Measurements from ENCODE around the gene SLC44A4.
"Not testable (repeated sequence)": the region's sequence is repeated elsewhere in the genome, so short reads cannot be mapped to it uniquely, and the experiment has no call there.

SLC44A4 gene

GRCh38 chr6:31858707-31859106 is 20.1 kb downstream of the SLC44A4 start:
- Histone ChIP-seq H3K27ac (ENCODE audit: low read length) (no peak overlapping the region), H3K36me3 (ENCODE audit: control insufficient read depth in 2 of 2, insufficient read depth in 2 of 2, low read length in 2 of 2) (peaks cover 24 to 30% of the 10 kb centered on the region in 2 donors), H3K4me1 (ENCODE audit: control insufficient read depth, insufficient read depth, low read length) (peaks cover 17% of the 10 kb centered on the region)

GRCh38 chr6:31857774-31858173 is 21.0 kb downstream of the SLC44A4 start:
- H3K4me3 ChIP-seq (ENCODE audit: low read length in 2 of 2); H3K9ac ChIP-seq (ENCODE audit: low read length in 2 of 2); H3K27ac ChIP-seq (ENCODE audit: low read length): not testable (repeated sequence)

More at GRCh38 chr6:31858707-31859106, 20.1 kb downstream of the SLC44A4 start:
- no peak overlapping the region for H3K9ac ChIP-seq (ENCODE audit: low read length in 2 of 2)
- no peak overlapping the region for H3K4me3 ChIP-seq (ENCODE audit: low read length in 2 of 2)
- no peaks in the 10 kb centered on the region for H3K9me3 ChIP-seq (ENCODE audit: control insufficient read depth in 2 of 2, low read length in 2 of 2)
- no peaks in the 10 kb centered on the region for H3K27me3 ChIP-seq (ENCODE audit: control insufficient read depth in 1 of 2, insufficient read depth in 2 of 2, low read length in 2 of 2)

GRCh38 chr6:31851980-31852718 is 26.6 kb downstream of the SLC44A4 start:
- H3K4me1 ChIP-seq (ENCODE audit: control insufficient read depth, insufficient read depth, low read length); H3K27ac ChIP-seq (ENCODE audit: low read length); H3K4me3 ChIP-seq (ENCODE audit: low read length in 2 of 2); H3K27me3 ChIP-seq (ENCODE audit: control insufficient read depth in 1 of 2, insufficient read depth in 2 of 2, low read length in 2 of 2); H3K36me3 ChIP-seq (ENCODE audit: control insufficient read depth in 2 of 2, insufficient read depth in 2 of 2, low read length in 2 of 2); H3K9me3 ChIP-seq (ENCODE audit: control insufficient read depth in 2 of 2, low read length in 2 of 2); H3K9ac ChIP-seq (ENCODE audit: low read length in 2 of 2): not testable (repeated sequence)

More at GRCh38 chr6:31857774-31858173, 21.0 kb downstream of the SLC44A4 start:
- not testable (repeated sequence) for H3K27me3 ChIP-seq (ENCODE audit: control insufficient read depth in 1 of 2, insufficient read depth in 2 of 2, low read length in 2 of 2); H3K9me3 ChIP-seq (ENCODE audit: control insufficient read depth in 2 of 2, low read length in 2 of 2)
- Histone ChIP-seq H3K4me1 (ENCODE audit: control insufficient read depth, insufficient read depth, low read length) (peaks cover 12% of the 10 kb centered on the region), H3K36me3 (ENCODE audit: control insufficient read depth in 2 of 2, insufficient read depth in 2 of 2, low read length in 2 of 2) (peaks cover 24 to 30% of the 10 kb centered on the region in 2 donors)

GRCh38 chr6:31851485-31851832 is 27.3 kb downstream of the SLC44A4 start:
- H3K27ac ChIP-seq (ENCODE audit: low read length): no peak overlapping the region
- H3K4me3 ChIP-seq (ENCODE audit: low read length in 2 of 2): no peak overlapping the region

DNA sequence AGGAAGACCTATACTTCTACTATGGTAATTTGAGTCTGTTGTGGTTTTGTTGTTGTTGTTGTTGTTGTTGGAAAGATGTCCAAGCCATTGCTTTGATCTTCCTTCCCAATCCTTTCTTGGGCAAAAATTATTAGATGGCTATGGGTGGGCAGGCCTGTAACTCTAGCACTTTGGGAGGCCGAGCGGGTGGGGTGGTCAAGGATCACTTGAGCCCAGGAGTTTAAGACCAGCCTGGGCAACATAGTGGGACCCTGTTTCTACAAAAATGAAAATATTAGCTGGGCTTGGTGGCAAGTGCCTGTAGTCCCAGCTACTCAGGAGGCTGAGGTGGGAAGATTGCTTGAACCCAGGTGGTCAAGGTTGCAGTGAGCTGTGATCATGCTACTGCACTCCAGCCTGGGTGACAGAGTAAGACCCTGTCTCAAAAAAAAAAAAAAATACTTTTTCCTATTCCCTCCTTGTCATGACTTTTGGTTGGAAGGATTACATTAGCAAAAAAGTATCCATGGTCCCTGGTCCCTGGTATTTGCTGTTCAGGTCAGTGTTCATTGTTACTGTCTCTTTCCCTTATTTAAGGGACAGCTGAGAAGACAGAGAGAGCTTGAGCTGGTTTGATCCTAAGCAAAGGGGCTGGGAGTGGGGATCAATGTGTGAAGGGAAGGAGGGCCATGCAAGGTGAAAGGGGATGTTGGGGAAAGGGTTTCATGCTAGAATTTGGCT is 27.9 kb downstream of the SLC44A4 start:
- H3K27me3 ChIP-seq (ENCODE audit: control insufficient read depth in 1 of 2, insufficient read depth in 2 of 2, low read length in 2 of 2): no peaks in the 10 kb centered on the region
- no peaks in the 10 kb centered on the region for H3K36me3 ChIP-seq (ENCODE audit: control insufficient read depth in 2 of 2, insufficient read depth in 2 of 2, low read length in 2 of 2)
- H3K9me3 ChIP-seq (ENCODE audit: control insufficient read depth in 2 of 2, low read length in 2 of 2): no peaks in the 10 kb centered on the region
- H3K9ac ChIP-seq (ENCODE audit: low read length in 2 of 2): no peak overlapping the region
- no peak overlapping the region for H3K4me3 ChIP-seq (ENCODE audit: low read length in 2 of 2)
- H3K27ac ChIP-seq (ENCODE audit: low read length): no peak overlapping the region
- H3K4me1 ChIP-seq (ENCODE audit: control insufficient read depth, insufficient read depth, low read length): no peaks in the 10 kb centered on the region

More at GRCh38 chr6:31851485-31851832, 27.3 kb downstream of the SLC44A4 start:
- Histone ChIP-seq H3K9ac (ENCODE audit: low read length in 2 of 2) (no peak overlapping the region), H3K9me3 (ENCODE audit: control insufficient read depth in 2 of 2, low read length in 2 of 2) (no peaks in the 10 kb centered on the region), H3K36me3 (ENCODE audit: control insufficient read depth in 2 of 2, insufficient read depth in 2 of 2, low read length in 2 of 2) (no peaks in the 10 kb centered on the region), H3K4me1 (ENCODE audit: control insufficient read depth, insufficient read depth, low read length) (no peaks in the 10 kb centered on the region), H3K27me3 (ENCODE audit: control insufficient read depth in 1 of 2, insufficient read depth in 2 of 2, low read length in 2 of 2) (no peaks in the 10 kb centered on the region)

GRCh38 chr6:31847276-31847978 is 31.4 kb downstream of the SLC44A4 start:
- H3K27ac ChIP-seq (ENCODE audit: low read length): no peak overlapping the region
- no peak overlapping the region for H3K9ac ChIP-seq (ENCODE audit: low read length in 2 of 2)
- peaks cover 0 to 11% of the 10 kb centered on the region in 2 donors for H3K36me3 ChIP-seq (ENCODE audit: control insufficient read depth in 2 of 2, insufficient read depth in 2 of 2, low read length in 2 of 2)
- no peaks in the 10 kb centered on the region for H3K4me1 ChIP-seq (ENCODE audit: control insufficient read depth, insufficient read depth, low read length)
- H3K4me3 ChIP-seq (ENCODE audit: low read length in 2 of 2): no peak overlapping the region
- no peaks in the 10 kb centered on the region for H3K27me3 ChIP-seq (ENCODE audit: control insufficient read depth in 1 of 2, insufficient read depth in 2 of 2, low read length in 2 of 2)
- no peaks in the 10 kb centered on the region for H3K9me3 ChIP-seq (ENCODE audit: control insufficient read depth in 2 of 2, low read length in 2 of 2)

DNA sequence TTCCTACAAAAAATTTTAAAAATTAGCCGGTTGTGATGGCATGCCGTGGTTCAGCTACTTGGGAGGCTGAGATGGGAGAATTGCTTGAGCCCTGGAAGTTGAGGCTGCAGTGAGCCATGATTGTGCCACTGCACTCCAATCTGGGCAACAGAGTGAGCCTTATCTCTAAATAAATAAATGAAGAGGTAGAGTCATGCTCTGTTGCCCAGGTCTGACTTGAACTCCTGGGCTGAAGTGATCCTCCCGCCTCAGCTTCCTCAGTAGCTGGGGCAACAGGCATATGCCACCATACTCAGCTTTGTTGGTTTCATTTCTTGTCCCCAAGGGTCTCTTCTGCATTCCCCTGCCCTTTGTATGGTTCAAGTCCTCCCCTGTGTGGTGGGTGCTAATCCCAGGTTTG is 34.3 kb downstream of the SLC44A4 start:
- Histone ChIP-seq H3K4me3 (ENCODE audit: low read length in 2 of 2) (no peak overlapping the region), H3K9ac (ENCODE audit: low read length in 2 of 2) (no peak overlapping the region), H3K27ac (ENCODE audit: low read length) (no peak overlapping the region)

DNA sequence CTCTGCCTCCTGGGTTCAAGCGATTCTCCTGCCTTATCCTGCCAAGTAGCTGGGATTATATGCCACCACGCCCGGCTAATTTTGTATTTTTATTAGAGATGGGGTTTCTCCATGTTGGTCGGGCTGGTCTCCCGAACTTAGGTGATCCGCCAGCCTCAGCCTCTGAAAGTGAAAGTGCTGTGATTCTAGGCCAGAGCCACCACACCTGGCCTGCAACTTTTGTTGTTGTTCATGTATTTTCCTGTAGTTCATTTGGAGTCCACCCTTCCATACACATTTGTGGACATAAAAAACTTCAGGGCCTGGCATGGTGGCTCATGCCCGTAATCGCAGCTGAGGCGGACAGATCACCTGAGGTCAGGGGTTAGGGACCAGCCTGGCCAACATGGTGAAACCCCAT is 36.7 kb downstream of the SLC44A4 start:
- Histone ChIP-seq H3K9me3 (ENCODE audit: control insufficient read depth in 2 of 2, low read length in 2 of 2) (no peaks in the 10 kb centered on the region), H3K9ac (ENCODE audit: low read length in 2 of 2) (no peak overlapping the region), H3K4me1 (ENCODE audit: control insufficient read depth, insufficient read depth, low read length) (peaks cover 10% of the 10 kb centered on the region), H3K4me3 (ENCODE audit: low read length in 2 of 2) (no peak overlapping the region), H3K27me3 (ENCODE audit: control insufficient read depth in 1 of 2, insufficient read depth in 2 of 2, low read length in 2 of 2) (no peaks in the 10 kb centered on the region), H3K27ac (ENCODE audit: low read length) (no peak overlapping the region), H3K36me3 (ENCODE audit: control insufficient read depth in 2 of 2, insufficient read depth in 2 of 2, low read length in 2 of 2) (peaks cover 17 to 40% of the 10 kb centered on the region in 2 donors)

More for the DNA sequence above, 34.3 kb downstream of the SLC44A4 start:
- Histone ChIP-seq H3K36me3 (ENCODE audit: control insufficient read depth in 2 of 2, insufficient read depth in 2 of 2, low read length in 2 of 2) (peaks cover 2 to 24% of the 10 kb centered on the region in 2 donors), H3K9me3 (ENCODE audit: control insufficient read depth in 2 of 2, low read length in 2 of 2) (no peaks in the 10 kb centered on the region), H3K27me3 (ENCODE audit: control insufficient read depth in 1 of 2, insufficient read depth in 2 of 2, low read length in 2 of 2) (no peaks in the 10 kb centered on the region), H3K4me1 (ENCODE audit: control insufficient read depth, insufficient read depth, low read length) (no peaks in the 10 kb centered on the region)

DNA sequence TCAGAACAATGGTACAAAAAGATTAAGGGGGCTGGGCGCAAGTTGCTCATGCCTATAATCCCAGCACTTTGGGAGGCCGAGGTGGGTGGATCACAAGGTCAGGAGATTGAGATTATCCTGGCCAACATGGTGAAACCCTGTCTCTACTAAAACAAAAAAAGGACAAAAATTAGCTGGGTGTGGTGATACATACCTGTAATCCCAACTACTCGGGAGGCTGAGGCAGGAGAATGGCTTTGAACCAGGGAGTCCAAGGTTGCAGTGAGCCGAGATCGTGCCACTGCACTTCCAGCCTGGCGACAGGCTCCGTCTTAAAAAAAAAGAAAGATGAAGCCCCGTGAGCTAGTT is 39.0 kb downstream of the SLC44A4 start:
- Histone ChIP-seq H3K4me1 (ENCODE audit: control insufficient read depth, insufficient read depth, low read length) (peaks cover 28% of the 10 kb centered on the region), H3K36me3 (ENCODE audit: control insufficient read depth in 2 of 2, insufficient read depth in 2 of 2, low read length in 2 of 2) (peaks cover 17 to 43% of the 10 kb centered on the region in 2 donors)
- not testable (repeated sequence) for H3K27me3 ChIP-seq (ENCODE audit: control insufficient read depth in 1 of 2, insufficient read depth in 2 of 2, low read length in 2 of 2)

GRCh38 chr6:31838968-31839367 is 39.8 kb downstream of the SLC44A4 start:
- H3K27ac ChIP-seq (ENCODE audit: low read length): no peak overlapping the region
- no peaks in the 10 kb centered on the region for H3K9me3 ChIP-seq (ENCODE audit: control insufficient read depth in 2 of 2, low read length in 2 of 2)
- no peak overlapping the region for H3K4me3 ChIP-seq (ENCODE audit: low read length in 2 of 2)
- peaks cover 28% of the 10 kb centered on the region for H3K4me1 ChIP-seq (ENCODE audit: control insufficient read depth, insufficient read depth, low read length)
- H3K27me3 ChIP-seq (ENCODE audit: control insufficient read depth in 1 of 2, insufficient read depth in 2 of 2, low read length in 2 of 2): no peaks in the 10 kb centered on the region
- peaks cover 17 to 36% of the 10 kb centered on the region in 2 donors for H3K36me3 ChIP-seq (ENCODE audit: control insufficient read depth in 2 of 2, insufficient read depth in 2 of 2, low read length in 2 of 2)
- no peak overlapping the region for H3K9ac ChIP-seq (ENCODE audit: low read length in 2 of 2)

More for the DNA sequence above, 39.0 kb downstream of the SLC44A4 start:
- not testable (repeated sequence) for H3K27ac ChIP-seq (ENCODE audit: low read length); H3K4me3 ChIP-seq (ENCODE audit: low read length in 2 of 2); H3K9me3 ChIP-seq (ENCODE audit: control insufficient read depth in 2 of 2, low read length in 2 of 2); H3K9ac ChIP-seq (ENCODE audit: low read length in 2 of 2)

All from stomach smooth muscle (tissue), 2 donors.